ENCODE measurements around the gene FIZ1.

The FIZ1 gene

DNA sequence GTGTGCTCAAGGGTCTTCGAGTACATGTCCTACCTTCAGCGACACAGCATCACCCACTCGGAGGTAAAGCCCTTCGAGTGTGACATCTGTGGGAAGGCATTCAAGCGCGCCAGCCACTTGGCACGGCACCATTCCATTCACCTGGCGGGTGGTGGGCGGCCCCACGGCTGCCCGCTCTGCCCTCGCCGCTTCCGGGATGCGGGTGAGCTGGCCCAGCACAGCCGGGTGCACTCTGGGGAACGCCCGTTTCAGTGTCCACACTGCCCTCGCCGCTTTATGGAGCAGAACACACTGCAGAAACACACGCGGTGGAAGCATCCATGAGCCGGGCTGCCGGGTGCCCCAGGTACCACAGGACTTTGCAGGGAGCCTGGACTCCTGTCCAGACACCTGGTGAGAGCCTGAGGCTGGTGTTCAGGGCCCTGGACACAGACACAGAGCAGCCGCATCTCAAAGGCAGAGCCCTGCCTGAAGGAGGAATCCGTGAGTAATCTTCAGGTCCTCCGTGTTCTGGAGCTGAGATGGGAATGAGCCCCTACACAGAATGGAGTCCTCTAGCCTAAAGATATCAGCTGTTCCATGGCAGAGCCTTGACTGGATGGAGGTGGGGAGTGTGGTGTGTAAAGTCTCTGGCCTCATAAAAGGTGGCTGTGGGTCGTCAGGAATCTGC lies 45.7 kb upstream of the FIZ1 start:
- TF ChIP-seq, protein P1, sequence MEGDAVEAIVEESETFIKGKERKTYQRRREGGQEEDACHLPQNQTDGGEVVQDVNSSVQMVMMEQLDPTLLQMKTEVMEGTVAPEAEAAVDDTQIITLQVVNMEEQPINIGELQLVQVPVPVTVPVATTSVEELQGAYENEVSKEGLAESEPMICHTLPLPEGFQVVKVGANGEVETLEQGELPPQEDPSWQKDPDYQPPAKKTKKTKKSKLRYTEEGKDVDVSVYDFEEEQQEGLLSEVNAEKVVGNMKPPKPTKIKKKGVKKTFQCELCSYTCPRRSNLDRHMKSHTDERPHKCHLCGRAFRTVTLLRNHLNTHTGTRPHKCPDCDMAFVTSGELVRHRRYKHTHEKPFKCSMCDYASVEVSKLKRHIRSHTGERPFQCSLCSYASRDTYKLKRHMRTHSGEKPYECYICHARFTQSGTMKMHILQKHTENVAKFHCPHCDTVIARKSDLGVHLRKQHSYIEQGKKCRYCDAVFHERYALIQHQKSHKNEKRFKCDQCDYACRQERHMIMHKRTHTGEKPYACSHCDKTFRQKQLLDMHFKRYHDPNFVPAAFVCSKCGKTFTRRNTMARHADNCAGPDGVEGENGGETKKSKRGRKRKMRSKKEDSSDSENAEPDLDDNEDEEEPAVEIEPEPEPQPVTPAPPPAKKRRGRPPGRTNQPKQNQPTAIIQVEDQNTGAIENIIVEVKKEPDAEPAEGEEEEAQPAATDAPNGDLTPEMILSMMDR (conservative IDR thresholded peaks at IDR 0.05; ENCODE audit: low read depth, low read length): no peak
- DNase-seq (ENCODE audit: low read depth): no peak
- no peak overlapping the region for H3K4me3 ChIP-seq (ENCODE audit: low read depth, low read length)

DNA sequence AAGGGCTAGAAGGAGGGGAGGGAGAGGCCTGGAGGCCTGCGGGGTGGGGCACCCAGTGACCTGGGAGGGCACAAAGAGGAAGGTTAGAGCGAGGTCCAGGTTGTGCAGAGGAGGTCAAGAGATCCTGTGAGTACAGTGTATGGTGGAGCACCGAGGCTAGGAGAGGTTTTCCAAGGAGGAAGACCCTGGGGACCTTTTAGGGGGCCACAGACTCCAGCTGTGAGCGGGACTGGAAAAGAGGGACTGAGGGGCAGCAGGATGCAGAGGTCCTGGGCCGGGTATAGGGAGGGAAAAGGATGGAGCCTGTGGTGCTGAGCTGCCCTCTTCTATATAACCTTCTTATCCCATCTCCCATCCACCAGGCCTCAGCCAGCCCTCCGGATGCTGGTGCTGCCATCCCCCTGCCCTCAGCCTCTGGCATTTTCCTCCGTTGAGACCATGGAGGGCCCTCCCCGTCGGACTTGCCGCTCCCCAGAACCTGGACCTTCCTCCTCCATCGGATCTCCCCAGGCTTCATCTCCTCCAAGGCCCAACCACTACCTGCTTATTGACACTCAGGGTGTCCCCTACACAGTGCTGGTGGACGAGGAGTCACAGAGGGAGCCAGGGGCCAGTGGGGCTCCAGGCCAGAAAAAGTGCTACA lies 45.0 kb upstream of the FIZ1 start:
- TF ChIP-seq, protein P1 (conservative IDR thresholded peaks at IDR 0.05; ENCODE audit: low read depth, low read length): no peak
- no peak for DNase-seq (ENCODE audit: low read depth)
- H3K4me3 ChIP-seq (ENCODE audit: low read depth, low read length): peak overlapping the region; percentile 81

DNA sequence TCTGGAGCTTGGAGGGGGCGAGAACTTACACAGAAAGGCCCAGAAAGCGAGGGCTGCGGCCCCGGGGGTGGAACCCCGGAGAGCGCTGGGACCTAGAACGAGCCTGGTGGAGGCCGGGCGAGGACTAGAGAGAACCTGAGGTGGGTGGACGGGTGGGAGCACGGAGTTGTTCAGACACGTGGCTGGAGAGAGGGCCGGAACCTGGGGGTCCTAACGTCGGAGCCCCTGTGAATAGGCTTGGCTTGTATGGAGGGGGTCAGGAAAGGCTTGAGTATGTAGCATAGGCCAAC lies 44.5 kb upstream of the FIZ1 start:
- DNase-seq (ENCODE audit: low read depth): no peak
- peak overlapping the region; percentile 81 for H3K4me3 ChIP-seq (ENCODE audit: low read depth, low read length)
- TF ChIP-seq, protein P1 (conservative IDR thresholded peaks at IDR 0.05; ENCODE audit: low read depth, low read length): no peak

DNA sequence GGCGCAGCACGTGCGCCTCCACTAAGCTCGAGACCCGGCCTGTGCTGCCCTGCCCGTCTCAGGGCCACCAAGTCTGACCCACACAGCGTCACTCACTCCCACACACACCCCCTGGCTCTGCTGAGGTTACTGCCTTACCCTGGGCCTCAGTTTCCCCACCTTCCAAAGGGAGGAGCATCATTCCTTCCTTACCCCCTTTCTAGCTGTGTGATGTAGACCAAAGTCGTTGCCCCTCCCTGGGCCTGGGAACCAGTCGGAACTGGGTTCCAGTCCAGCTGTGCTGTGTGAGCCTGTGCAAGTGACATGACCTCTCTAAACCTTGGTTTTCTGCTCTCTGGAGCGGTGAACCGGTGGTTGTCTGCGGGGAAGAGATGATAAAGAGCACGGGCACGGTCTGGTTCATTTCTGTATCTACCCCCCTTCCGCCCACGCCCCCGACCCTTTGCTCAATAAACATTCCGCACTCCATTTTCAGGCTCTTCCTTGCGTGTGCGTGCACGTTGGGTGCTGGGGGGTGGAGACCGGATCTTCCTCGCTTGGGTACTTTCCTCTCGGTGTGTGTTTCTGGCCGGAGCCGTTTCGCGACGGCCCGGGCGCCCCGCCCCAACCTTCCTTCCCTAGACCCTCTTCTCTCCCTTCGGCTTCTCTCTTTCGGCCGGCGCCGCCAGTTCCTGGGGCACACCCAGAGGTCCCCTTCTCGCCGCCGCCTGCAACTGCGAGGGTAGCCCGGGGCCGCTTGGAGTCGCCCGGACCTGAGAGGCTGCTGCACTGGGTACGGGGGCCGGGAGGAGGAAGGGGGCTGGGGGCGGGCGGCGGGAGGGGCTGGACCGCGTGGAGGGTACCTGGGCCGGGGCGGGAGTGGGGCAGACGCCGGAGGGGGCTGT lies 43.9 kb upstream of the FIZ1 start, which contains the start of gene ZNF581:
Gene ZNF581, plus strand, starts transcription at position 647 of the 884 bp plus-strand sequence. CDS start 923 bp downstream, outside the sequence.
- TF ChIP-seq, protein P1 (conservative IDR thresholded peaks at IDR 0.05; ENCODE audit: low read depth, low read length): no peak
- peak; percentile 82 for DNase-seq (ENCODE audit: low read depth)

DNA sequence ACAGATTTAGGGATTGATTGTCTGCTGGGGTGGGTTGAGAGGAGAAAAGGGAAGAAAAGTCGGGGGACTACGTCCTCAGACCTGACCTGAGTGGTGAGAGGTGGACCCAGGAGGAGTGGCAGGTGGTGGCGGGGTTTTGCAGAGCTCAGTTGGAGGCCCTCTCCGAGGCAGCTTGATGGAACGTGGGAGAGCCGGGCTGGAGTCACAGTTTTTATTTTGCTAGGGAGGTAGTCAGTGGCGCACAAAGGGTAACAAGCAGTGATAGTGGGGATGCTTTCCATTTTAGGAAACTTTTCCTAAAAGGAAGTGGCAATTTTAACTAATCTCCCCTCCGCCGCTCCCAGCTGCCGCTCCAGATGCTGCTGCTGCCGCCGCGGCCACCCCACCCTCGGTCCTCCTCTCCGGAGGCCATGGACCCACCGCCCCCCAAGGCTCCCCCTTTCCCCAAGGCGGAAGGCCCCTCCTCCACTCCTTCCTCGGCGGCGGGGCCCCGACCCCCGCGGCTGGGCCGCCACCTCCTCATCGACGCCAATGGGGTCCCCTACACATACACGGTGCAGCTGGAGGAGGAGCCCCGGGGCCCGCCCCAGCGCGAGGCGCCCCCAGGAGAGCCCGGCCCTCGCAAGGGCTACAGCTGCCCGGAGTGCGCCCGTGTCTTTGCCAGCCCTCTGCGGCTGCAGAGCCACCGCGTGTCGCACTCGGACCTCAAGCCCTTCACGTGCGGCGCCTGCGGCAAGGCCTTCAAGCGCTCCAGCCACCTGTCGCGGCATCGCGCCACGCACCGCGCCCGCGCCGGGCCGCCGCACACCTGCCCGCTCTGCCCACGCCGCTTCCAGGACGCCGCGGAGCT lies 43.1 kb upstream of the FIZ1 start:
- TF ChIP-seq, protein P1 (conservative IDR thresholded peaks at IDR 0.05; ENCODE audit: low read depth, low read length): no peak
- peak overlapping the region; percentile 81 for H3K4me3 ChIP-seq (ENCODE audit: low read depth, low read length)
- peak; percentile 46 for DNase-seq (ENCODE audit: low read depth)

More for the DNA sequence above, 43.9 kb upstream of the FIZ1 start, which contains the start of gene ZNF581:
- peak within 1 kb of the TSS; percentile 81 for H3K4me3 ChIP-seq (ENCODE audit: low read depth, low read length)

DNA sequence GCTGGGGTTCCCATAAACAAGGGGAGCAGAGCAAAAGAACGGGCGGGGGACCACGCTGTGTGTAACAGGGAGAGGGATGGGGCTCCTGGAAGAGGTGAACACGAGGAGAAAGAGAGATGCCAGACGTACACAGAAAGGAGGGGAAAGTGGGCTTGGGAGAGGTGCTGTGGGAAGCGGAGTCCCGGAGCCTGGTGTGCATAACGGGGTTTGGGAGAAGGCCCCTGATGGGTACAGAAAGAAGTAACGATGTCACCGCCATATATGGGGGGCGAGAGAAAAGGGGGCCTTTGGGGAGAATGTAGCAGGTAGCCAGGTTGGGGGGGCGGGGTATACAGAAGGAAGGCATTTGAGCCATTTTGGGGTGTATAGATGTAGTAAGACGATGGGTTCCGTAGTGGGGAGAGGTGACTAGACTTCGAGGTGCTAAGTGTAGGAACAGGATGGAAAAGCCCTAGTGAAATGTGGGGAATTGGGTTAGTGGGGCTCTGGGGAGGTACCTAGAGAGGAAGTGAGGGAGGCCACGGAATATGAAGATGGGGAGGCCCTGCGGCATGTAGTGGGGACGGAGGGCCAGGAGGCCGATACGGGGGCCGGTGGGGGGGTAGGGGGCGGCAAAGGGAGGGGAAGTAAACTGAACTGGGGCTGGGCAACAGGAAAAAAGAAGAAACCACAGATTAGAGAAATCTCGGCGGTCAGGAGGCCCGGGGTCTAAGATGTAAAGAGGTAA lies 42.3 kb upstream of the FIZ1 start:
- peak; percentile 50 for DNase-seq (ENCODE audit: low read depth)
- H3K4me3 ChIP-seq (ENCODE audit: low read depth, low read length): peak overlapping the region; percentile 81
- TF ChIP-seq, protein P1 (conservative IDR thresholded peaks at IDR 0.05; ENCODE audit: low read depth, low read length): no peak
